ENCODE results near the gene H2BK1.

The H2BK1 gene

GRCh38 chr7:151187409-151188251 lies 22.7 kb downstream of the H2BK1 start:
- TF ChIP-seq CTCF (IDR thresholded peaks at IDR 0.05; ENCODE audit: low read depth, low read length) (no peak), POLR2A (IDR thresholded peaks at IDR 0.05; ENCODE audit: extremely low read depth, insufficient read length) (no peak), MAX (IDR thresholded peaks at IDR 0.05; ENCODE audit: low read depth, low read length) (no peak), MYC (IDR thresholded peaks at IDR 0.05; ENCODE audit: low read depth, low read length) (no peak)
- DNase-seq (ENCODE audit: low read depth), result no peak

GRCh38 chr7:151186640-151187408 lies 23.5 kb downstream of the H2BK1 start, which contains the start of gene ASB10:
ASB10 (minus strand) TSS chr7:151187250; CDS start chr7:151187130, 120 bp downstream.
- no peak within 1 kb of the TSS for H3K4me3 ChIP-seq (ENCODE audit: low read depth, low read length)
- no peak for DNase-seq (ENCODE audit: low read depth)
- TF ChIP-seq CTCF (IDR thresholded peaks at IDR 0.05; ENCODE audit: low read depth, low read length) (no peak), MYC (IDR thresholded peaks at IDR 0.05; ENCODE audit: low read depth, low read length) (no peak)

More at GRCh38 chr7:151187409-151188251, 22.7 kb downstream of the H2BK1 start:
- no peak overlapping the region for H3K4me3 ChIP-seq (ENCODE audit: low read depth, low read length)

- DNase-seq (ENCODE audit: low read depth), result no peak
- H3K4me3 ChIP-seq (ENCODE audit: low read depth, low read length), result no peak overlapping the region
- no peak for TF ChIP-seq MAX (IDR thresholded peaks at IDR 0.05; ENCODE audit: low read depth, low read length)
- no peak for TF ChIP-seq CTCF (IDR thresholded peaks at IDR 0.05; ENCODE audit: low read depth, low read length)
- no peak for TF ChIP-seq POLR2A (IDR thresholded peaks at IDR 0.05; ENCODE audit: extremely low read depth, insufficient read length)
- TF ChIP-seq MYC (IDR thresholded peaks at IDR 0.05; ENCODE audit: low read depth, low read length), result no peak
Observed at GRCh38 chr7:151185762-151186639, 24.3 kb downstream of the H2BK1 start.

GRCh38 chr7:151181011-151181431 lies 29.3 kb downstream of the H2BK1 start:
- no peak for DNase-seq (ENCODE audit: low read depth)
- no peak overlapping the region for H3K4me3 ChIP-seq (ENCODE audit: low read depth, low read length)
- TF ChIP-seq POLR2A (IDR thresholded peaks at IDR 0.05; ENCODE audit: extremely low read depth, insufficient read length), result no peak
- no peak for TF ChIP-seq MYC (IDR thresholded peaks at IDR 0.05; ENCODE audit: low read depth, low read length)
- TF ChIP-seq CTCF (IDR thresholded peaks at IDR 0.05; ENCODE audit: low read depth, low read length), result no peak

GRCh38 chr7:151179946-151180345 lies 30.3 kb downstream of the H2BK1 start:
- no peak for DNase-seq (ENCODE audit: low read depth)
- no peak for TF ChIP-seq MYC (IDR thresholded peaks at IDR 0.05; ENCODE audit: low read depth, low read length)
- H3K4me3 ChIP-seq (ENCODE audit: low read depth, low read length), result no peak overlapping the region

GRCh38 chr7:151179287-151179860 lies 30.9 kb downstream of the H2BK1 start:
- no peak overlapping the region for H3K4me3 ChIP-seq (ENCODE audit: low read depth, low read length)
- TF ChIP-seq CTCF (IDR thresholded peaks at IDR 0.05; ENCODE audit: low read depth, low read length), result no peak
- DNase-seq (ENCODE audit: low read depth), result no peak
